Duodenal mucosa (tissue), 2 donors: ENCODE data around the gene TEX19.
"Not testable (repeated sequence)": the region's sequence is repeated elsewhere in the genome, so short reads cannot be mapped to it uniquely, and the experiment has no call there.

Source experiments
- H3K27ac ChIP-seq: one replicate; pipeline ENCODE4 v1.7.0; 2013; ENCODE audit warnings: low read depth, low read length
- H3K27me3 ChIP-seq, 2 donors: one replicate each; pipeline ENCODE4 v1.7.0; 2013; ENCODE audit warnings: low read length in 2 of 2, control low read depth in 1 of 2; ENCODE audit not compliant: insufficient read depth in 2 of 2, control insufficient read depth in 1 of 2
- H3K36me3 ChIP-seq, 2 donors: one replicate each; pipeline ENCODE4 v1.7.0; 2013; ENCODE audit warnings: low read length in 2 of 2, control low read depth in 1 of 2; ENCODE audit not compliant: insufficient read depth in 2 of 2, control insufficient read depth in 1 of 2
- H3K4me1 ChIP-seq, 2 donors: one replicate each; pipeline ENCODE4 v1.7.0; 2013; ENCODE audit warnings: low read length in 2 of 2, control low read depth in 1 of 2; ENCODE audit not compliant: insufficient read depth in 2 of 2, control insufficient read depth in 1 of 2
- H3K4me3 ChIP-seq, 2 donors: one replicate each; pipeline ENCODE4 v1.7.0; 2013; ENCODE audit warnings: low read length in 2 of 2, low read depth in 1 of 2
- H3K9ac ChIP-seq, 2 donors: one replicate each; pipeline ENCODE4 v1.7.0; 2013; ENCODE audit warnings: low read length in 2 of 2, low read depth in 1 of 2
- H3K9me3 ChIP-seq, 2 donors: one replicate each; pipeline ENCODE4 v1.7.0; 2013; ENCODE audit warnings: low read length in 2 of 2, control low read depth in 1 of 2; ENCODE audit not compliant: control insufficient read depth in 1 of 2

The TEX19 gene

GRCh38 chr17:82380860-82381702 is 22.0 kb downstream of the TEX19 start:
- Histone ChIP-seq H3K9ac (no peak overlapping the region), H3K36me3 (no peaks in the 10 kb centered on the region), H3K27me3 (peaks cover 6 to 14% of the 10 kb centered on the region in 2 donors)

GRCh38 chr17:82381703-82382009 is 22.6 kb downstream of the TEX19 start:
- not testable (repeated sequence) for H3K27ac ChIP-seq, H3K36me3 ChIP-seq, H3K9ac ChIP-seq, H3K9me3 ChIP-seq
- H3K27me3 ChIP-seq, result peaks cover 5 to 17% of the 10 kb centered on the region in 2 donors
- peak overlapping the region in 1 of 2 donors; percentile 44 for H3K4me3 ChIP-seq
- peaks cover 11 to 16% of the 10 kb centered on the region in 2 donors for H3K4me1 ChIP-seq

More at GRCh38 chr17:82380860-82381702, 22.0 kb downstream of the TEX19 start:
- no peak overlapping the region for H3K27ac ChIP-seq
- H3K9me3 ChIP-seq, result no peaks in the 10 kb centered on the region
- H3K4me1 ChIP-seq, result peaks cover 11 to 16% of the 10 kb centered on the region in 2 donors
- peak overlapping the region; percentile 44 to 54 for H3K4me3 ChIP-seq

GRCh38 chr17:82382220-82382932 is 23.3 kb downstream of the TEX19 start:
- H3K27me3 ChIP-seq, result peaks cover 12 to 23% of the 10 kb centered on the region in 2 donors

GRCh38 chr17:82382933-82383255 is 23.8 kb downstream of the TEX19 start:
- Histone ChIP-seq H3K9ac (no peak overlapping the region), H3K4me3 (no peak overlapping the region), H3K27me3 (peaks cover 17 to 29% of the 10 kb centered on the region in 2 donors)

More at GRCh38 chr17:82382220-82382932, 23.3 kb downstream of the TEX19 start:
- not testable (repeated sequence) for H3K9me3 ChIP-seq, H3K27ac ChIP-seq, H3K4me3 ChIP-seq, H3K36me3 ChIP-seq, H3K9ac ChIP-seq
- peaks cover 11 to 20% of the 10 kb centered on the region in 2 donors for H3K4me1 ChIP-seq

DNA sequence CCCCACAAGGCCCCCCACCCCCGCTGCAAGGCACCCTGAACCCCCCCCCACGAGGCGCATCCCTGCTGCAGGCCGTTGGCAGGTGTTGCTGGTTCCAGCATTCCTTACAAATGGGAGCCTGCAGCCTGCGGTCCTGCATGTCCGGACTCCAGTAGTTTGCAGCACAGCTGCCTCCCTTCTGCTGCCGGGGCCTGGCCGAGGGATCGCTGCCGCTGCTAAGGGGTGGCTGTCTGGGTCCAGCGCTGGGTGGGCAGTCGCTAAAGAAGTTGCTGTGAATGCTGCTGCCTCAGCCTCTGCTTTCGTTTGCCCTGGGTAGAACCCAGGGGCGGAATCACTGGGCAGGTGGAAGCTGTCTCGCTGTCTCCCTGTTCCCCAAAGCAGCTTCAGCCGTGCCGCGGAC is 24.4 kb downstream of the TEX19 start:
- Histone ChIP-seq H3K9ac (no peak overlapping the region), H3K4me1 (peaks cover 11 to 26% of the 10 kb centered on the region in 2 donors), H3K27ac (no peak overlapping the region), H3K4me3 (no peak overlapping the region), H3K9me3 (no peaks in the 10 kb centered on the region), H3K27me3 (peaks cover 22 to 29% of the 10 kb centered on the region in 2 donors), H3K36me3 (no peaks in the 10 kb centered on the region)

More at GRCh38 chr17:82382933-82383255, 23.8 kb downstream of the TEX19 start:
- H3K36me3 ChIP-seq, result no peaks in the 10 kb centered on the region
- H3K27ac ChIP-seq, result no peak overlapping the region
- H3K4me1 ChIP-seq, result peaks cover 11 to 21% of the 10 kb centered on the region in 2 donors
- H3K9me3 ChIP-seq, result no peaks in the 10 kb centered on the region

DNA sequence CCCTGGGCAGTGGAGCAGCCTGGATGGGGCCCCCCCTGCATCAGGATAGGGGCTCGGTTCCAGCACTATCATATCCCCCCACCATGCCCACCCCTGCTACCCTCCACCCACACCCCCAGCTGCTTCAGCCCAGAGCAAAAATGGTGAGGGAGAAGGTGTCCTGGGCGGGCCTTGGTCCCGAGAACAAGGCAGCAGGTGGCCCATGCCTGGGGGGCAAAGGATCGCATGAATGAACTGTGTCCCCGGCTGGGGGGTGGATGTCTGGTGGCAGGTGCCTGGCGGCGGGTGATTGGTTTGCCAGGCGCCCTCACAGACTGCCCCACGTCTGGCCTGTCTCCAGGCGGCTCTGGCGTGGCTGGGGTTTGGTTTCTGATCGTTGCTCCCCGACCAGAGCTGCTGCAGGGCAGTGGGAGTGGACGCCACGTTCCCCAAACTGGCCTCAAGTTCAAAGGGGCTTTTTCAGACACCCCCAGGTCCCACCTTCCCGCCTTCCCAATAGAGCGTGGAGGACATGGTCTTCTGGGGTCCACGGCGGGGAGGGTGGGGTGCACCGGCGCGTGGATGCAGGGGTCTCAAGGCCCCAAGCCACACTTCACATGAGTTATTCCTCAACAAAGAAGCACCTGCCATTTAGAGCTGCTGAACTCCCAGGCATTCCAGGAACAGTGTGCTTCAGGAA is 25.1 kb downstream of the TEX19 start:
- peaks cover 16 to 24% of the 10 kb centered on the region in 2 donors for H3K27me3 ChIP-seq
- no peaks in the 10 kb centered on the region for H3K36me3 ChIP-seq
- H3K27ac ChIP-seq, result no peak overlapping the region
- H3K4me1 ChIP-seq, result peaks cover 11 to 26% of the 10 kb centered on the region in 2 donors
- no peak overlapping the region for H3K9ac ChIP-seq
- no peaks in the 10 kb centered on the region for H3K9me3 ChIP-seq
- H3K4me3 ChIP-seq, result no peak overlapping the region

GRCh38 chr17:82384730-82385481 is 25.9 kb downstream of the TEX19 start:
- peaks cover 11 to 26% of the 10 kb centered on the region in 2 donors for H3K4me1 ChIP-seq
- H3K9ac ChIP-seq, result no peak overlapping the region
- H3K4me3 ChIP-seq, result no peak overlapping the region
- no peaks in the 10 kb centered on the region for H3K36me3 ChIP-seq
- H3K27ac ChIP-seq, result no peak overlapping the region
- peaks cover 16 to 24% of the 10 kb centered on the region in 2 donors for H3K27me3 ChIP-seq
- no peaks in the 10 kb centered on the region for H3K9me3 ChIP-seq

DNA sequence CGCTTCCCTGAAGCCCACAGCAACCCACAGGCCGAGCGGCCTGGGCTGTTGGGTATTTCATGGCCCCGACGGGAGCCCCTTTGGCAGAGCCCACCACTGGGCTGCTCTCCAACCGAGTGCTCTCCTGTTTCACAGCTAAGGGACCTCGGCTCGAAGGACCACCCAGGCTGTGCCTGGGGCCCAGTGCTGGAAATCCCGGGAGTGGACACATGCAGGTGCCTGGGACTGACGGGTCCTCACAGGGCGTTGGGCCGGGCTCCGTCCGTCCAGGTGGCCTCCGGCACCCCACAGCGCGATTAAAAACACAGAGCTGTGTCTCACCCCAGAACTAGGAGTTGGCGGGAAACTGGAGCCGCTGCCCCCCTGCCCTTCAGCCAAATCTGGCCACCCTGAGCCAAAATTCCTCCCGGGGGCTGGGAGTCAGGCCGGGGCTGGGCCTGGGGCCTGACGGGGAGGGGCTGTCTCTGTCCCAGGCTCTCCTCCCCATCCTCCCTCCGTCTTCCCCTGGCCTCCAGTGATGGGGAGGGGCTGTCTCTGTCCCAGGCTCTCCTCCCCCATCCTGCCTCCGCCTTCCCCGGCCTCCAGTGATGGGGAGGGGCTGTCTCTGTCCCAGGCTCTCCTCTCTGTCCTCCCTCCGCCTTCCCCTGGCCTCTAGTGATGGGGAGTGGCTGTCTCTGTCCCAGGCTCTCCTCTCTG is 26.7 kb downstream of the TEX19 start:
- Histone ChIP-seq H3K36me3 (no peaks in the 10 kb centered on the region), H3K9ac (no peak overlapping the region), H3K27me3 (peaks cover 16 to 24% of the 10 kb centered on the region in 2 donors), H3K9me3 (no peaks in the 10 kb centered on the region), H3K4me3 (no peak overlapping the region), H3K4me1 (peaks cover 11 to 25% of the 10 kb centered on the region in 2 donors), H3K27ac (no peak overlapping the region)

GRCh38 chr17:82386255-82386831 is 27.3 kb downstream of the TEX19 start:
- no peak overlapping the region for H3K27ac ChIP-seq
- no peak overlapping the region for H3K4me3 ChIP-seq
- peaks cover 16 to 24% of the 10 kb centered on the region in 2 donors for H3K27me3 ChIP-seq

More at GRCh38 chr17:82386255-82386831, 27.3 kb downstream of the TEX19 start:
- H3K9ac ChIP-seq, result no peak overlapping the region
- H3K9me3 ChIP-seq, result no peaks in the 10 kb centered on the region
- H3K4me1 ChIP-seq, result peaks cover 11 to 18% of the 10 kb centered on the region in 2 donors
- H3K36me3 ChIP-seq, result no peaks in the 10 kb centered on the region
